Neuron (in vitro differentiated cells): ENCODE measurements around the gene DHRS13.
"Not testable (repeated sequence)": the region's sequence is repeated elsewhere in the genome, so short reads cannot be mapped to it uniquely, and the experiment has no call there.

Experiments
- H2AFZ ChIP-seq: one replicate; pipeline ENCODE4 v1.6.1; 2013; ENCODE audit warnings: low read depth, mild to moderate bottlenecking, inconsistent platforms, low read length, moderate library complexity
- H3K27me3 ChIP-seq: one replicate; pipeline ENCODE4 v1.6.1; 2013; ENCODE audit warnings: low read length; ENCODE audit not compliant: insufficient read depth
- H3K36me3 ChIP-seq: one replicate; pipeline ENCODE4 v1.6.1; 2013; ENCODE audit warnings: low read length; ENCODE audit not compliant: insufficient read depth
- H3K4me1 ChIP-seq: one replicate; pipeline ENCODE4 v1.6.1; 2013; ENCODE audit warnings: low read length; ENCODE audit not compliant: insufficient read depth
- H3K4me3 ChIP-seq: 2 replicates; pipeline ENCODE4 v1.5.1; 2013; ENCODE audit warnings: mild to moderate bottlenecking, low read length, moderate library complexity
- H3K9me3 ChIP-seq: one replicate; pipeline ENCODE4 v1.6.1; 2013; ENCODE audit warnings: low read length

The DHRS13 gene

DNA sequence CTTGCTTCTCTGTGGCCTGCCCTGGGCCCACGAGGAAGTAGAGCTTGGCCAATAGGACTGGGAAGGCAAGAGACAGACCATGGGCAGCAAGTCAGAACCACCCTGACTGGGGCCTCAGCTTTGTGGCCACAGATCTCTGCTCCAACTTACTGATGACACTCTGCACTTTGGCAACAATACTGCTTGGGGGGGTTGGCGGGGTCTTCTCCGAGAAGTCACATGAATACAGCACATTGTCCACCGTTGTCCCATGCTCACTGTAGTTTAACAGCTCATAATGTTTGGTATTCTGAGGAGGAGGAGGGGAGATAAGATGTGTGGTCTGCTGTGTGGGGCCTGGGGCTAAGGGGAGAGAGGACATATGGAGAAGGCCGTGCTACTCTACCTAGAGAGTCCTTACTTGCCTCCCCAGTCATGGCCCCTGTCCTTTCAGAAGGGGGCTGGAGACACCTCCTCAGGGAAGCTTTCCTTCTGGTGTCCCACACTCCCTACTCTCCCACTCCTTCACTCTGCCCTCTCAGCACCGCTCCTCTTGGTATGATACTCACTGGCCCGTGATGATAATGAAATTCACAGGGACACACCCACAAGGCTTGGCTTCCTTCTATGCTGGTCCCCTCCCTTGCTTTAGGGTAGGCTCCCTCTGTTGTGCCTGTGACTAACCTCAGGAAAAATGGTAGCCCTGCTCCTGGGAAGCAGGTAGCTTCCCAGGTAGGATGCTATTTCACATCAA, 4.0 kb upstream of the DHRS13 start:
- Histone ChIP-seq H3K9me3 (no peaks in the 10 kb centered on the region), H2AFZ (no peak overlapping the region), H3K4me1 (peaks cover under 1% of the 10 kb centered on the region), H3K27me3 (no peaks in the 10 kb centered on the region), H3K4me3 (no peak overlapping the region), H3K36me3 (peaks cover 61% of the 10 kb centered on the region)

DNA sequence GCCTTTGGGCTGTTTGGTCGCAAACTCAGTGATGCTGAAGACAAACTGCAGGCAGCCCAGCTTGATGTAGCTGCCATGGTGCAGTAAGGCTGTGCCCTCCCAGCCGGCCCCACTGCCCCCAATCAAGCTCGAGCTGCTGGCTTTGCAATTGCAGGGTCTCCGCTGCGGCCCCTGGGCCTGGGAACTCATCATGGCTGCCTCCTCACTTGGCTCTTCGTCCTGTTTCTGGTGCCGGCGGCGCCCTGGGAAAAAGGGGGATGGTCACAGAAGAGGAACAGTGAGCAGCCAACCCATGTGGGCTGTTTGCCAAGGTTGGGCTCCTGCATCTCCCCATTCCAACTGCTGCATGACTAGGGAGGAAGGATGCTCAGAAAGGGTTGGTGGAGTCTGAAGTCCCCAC, 3.4 kb upstream of the DHRS13 start:
- Histone ChIP-seq H3K4me3 (no peak overlapping the region), H3K36me3 (peaks cover 55% of the 10 kb centered on the region), H3K9me3 (no peaks in the 10 kb centered on the region), H2AFZ (no peak overlapping the region), H3K4me1 (peaks cover 6% of the 10 kb centered on the region), H3K27me3 (no peaks in the 10 kb centered on the region)

DNA sequence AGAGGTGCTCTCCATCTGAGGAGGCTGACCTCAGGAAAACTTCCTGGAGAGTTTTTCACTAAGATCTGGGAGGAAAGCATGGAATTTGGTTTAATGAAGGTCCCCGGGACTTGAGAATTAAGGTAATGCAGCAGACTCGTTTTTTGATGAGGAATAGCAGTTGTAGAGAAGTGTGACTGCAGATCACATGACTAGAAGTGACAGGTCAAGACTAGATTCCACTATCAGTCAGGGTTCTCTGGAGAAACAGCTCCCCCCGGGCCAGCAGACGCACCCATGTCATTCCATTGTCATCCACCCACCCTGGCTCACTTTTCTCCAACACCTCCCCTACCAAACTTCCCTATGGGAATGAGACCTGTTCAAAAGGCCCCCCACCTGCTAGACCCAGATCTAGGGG, 1.9 kb upstream of the DHRS13 start:
- H2AFZ ChIP-seq, result no peak overlapping the region
- H3K9me3 ChIP-seq, result no peaks in the 10 kb centered on the region
- peaks cover 8% of the 10 kb centered on the region for H3K4me1 ChIP-seq
- H3K27me3 ChIP-seq, result no peaks in the 10 kb centered on the region
- peaks cover 47% of the 10 kb centered on the region for H3K36me3 ChIP-seq
- H3K4me3 ChIP-seq, result no peak overlapping the region

DNA sequence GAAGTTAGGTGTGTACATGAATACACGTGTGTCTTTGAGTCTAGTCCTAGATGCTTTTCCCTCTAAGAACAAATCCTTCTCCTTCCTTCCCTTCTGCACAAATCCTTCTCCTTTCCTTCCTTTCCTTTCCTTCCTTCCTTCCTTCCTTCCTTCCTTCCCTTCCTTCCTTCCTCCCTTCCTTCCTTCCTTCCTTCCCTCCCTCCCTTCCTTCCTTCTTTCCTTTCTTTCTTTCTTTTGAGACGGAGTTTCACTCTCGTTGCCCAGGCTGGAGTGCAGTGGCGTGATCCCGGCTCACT, 615 bp upstream of the DHRS13 start:
- H3K9me3 ChIP-seq, H3K4me1 ChIP-seq, H3K4me3 ChIP-seq, H2AFZ ChIP-seq, H3K27me3 ChIP-seq: not testable (repeated sequence)
- peaks cover 35% of the 10 kb centered on the region for H3K36me3 ChIP-seq

DNA sequence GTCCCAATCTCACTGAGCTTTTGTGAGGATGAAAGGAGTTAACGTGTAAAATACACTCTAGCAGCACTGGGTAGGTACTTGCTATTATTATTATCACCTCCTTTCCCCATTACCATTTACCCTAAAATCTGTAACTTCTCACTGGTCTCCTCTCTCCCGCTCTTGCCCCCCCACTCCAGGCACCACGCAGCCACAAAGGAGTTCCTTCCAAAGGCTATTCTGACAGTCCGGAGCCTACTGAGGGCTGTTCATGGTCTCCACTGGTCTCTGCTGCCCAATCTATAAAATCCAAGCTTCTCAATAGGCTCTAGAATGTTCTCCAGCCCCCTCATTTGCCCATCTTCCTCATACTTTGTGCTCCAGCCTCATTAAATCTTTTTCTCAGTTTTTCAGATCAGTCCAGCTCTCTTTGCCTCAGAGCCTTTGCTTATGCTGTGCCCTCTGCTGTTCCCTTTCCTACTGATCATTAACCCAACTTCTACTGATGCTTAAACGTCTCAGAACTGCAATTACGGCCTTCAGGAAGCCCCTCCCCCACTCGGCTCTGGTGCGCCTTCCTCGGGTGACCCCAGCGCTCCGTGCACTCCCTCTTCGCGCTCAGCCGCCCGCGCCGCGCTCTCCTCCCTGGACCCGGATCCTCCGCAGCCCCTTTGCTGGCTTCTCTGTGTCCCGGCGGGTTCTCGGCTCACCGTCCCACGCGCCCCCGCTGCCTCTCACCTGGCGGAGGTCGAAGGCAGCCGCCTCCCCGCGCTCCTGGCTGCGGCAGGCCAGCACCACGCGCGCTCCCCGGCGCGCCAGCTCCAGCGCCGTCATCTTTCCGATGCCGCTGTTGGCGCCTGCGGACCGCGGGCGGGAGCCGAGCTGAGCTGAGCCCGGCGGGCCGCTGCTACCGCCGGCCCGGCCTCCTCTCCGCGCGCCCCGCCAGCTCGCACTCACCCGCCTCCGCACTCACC, 737 bp downstream of the DHRS13 start:
- no peaks in the 10 kb centered on the region for H3K9me3 ChIP-seq
- peak overlapping the region; percentile 85 for H2AFZ ChIP-seq
- H3K36me3 ChIP-seq, result peaks cover 22% of the 10 kb centered on the region
- no peaks in the 10 kb centered on the region for H3K27me3 ChIP-seq
- H3K4me3 ChIP-seq, result peak overlapping the region; percentile 55
- peaks cover 11% of the 10 kb centered on the region for H3K4me1 ChIP-seq

DNA sequence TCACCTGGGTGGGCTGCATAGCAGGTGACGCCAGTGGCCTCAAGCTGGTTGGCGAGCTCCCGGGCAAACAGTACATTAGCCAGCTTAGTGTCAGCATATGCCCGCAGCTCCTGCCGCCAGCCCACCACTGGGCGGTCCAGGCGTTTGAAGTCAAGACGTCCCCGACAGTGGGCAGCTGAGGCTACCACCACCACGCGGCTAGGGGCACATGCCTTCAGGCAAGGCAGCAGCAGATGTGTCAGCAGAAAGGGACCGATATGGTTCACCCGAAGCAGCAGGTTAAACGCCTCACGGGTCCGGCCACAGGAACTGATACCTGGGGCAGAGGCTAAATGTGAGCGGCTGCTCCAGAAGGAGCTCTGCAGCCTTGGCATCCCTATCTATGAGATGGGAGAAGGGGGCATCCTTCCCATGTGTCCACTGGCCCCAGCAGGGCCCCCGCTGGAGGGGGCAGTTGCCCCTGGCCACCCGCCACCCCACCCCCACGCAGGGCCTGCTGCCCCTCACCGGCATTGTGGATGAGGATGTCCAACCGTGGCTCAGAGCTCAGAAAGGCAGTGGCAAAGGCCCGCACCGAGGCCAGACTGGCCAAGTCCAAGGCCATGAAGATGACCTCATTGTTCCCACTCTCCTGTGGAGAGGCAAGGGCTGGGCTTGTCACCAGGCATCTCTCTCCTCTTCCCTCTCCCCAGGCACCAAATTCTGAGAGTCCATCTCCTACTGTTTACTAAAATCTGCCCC, 1.7 kb downstream of the DHRS13 start:
- Histone ChIP-seq H2AFZ (no peak overlapping the region), H3K4me3 (peak overlapping the region; percentile 55), H3K36me3 (peaks cover 12% of the 10 kb centered on the region), H3K4me1 (peaks cover 17% of the 10 kb centered on the region), H3K9me3 (no peaks in the 10 kb centered on the region), H3K27me3 (no peaks in the 10 kb centered on the region)

DNA sequence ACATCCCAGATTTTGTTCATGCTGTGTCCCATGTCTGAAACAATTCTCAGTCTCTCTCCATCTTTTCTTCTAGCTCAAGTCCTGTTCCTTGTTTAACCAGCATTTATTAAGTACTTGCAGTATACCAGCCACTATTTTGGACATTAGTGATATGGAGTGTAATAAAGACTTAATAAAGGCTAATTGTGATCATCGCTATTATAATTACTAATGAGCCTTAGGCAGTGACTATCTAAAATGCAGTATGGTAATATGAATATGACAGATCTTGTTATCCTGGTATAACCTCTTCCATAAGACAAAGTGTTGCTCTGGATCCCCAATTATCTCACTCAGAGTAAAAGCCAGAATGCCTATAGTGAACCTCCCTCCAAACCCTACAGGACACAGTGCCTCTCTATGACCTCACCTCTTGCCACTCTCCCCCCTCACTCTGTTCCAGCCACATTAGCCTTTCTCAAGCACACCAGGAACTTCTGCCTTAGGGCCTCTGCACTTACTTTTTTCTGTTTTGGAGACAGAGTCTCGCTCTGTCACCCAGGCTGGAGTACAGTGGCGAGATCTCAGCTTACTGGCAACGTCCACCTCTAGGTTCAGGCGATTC, 3.6 kb downstream of the DHRS13 start:
- Histone ChIP-seq H3K9me3 (no peaks in the 10 kb centered on the region), H2AFZ (no peak overlapping the region), H3K4me3 (no peak overlapping the region), H3K27me3 (no peaks in the 10 kb centered on the region), H3K36me3 (peaks cover 7% of the 10 kb centered on the region), H3K4me1 (peaks cover 23% of the 10 kb centered on the region)

DNA sequence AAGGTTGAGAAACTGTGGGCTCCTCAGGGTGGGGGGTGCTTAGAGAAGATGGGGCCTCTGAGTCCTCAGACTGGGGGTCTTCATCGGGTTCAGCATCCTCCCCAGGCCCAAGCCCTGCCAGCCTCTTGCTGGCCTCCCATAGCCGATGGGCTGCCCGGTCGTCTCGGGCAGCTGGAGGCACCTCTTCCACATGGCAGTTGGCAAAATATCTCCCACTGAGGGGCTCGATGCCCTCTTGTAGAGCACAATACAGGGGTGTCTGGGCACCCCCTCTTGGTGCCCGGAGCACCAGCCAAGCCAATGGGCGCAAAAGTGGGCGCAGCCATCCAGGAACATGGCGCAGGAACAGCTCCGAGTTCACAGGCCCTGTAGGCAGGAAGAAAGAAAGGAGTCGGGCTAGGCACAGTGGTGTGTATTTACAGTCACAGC, 4.3 kb downstream of the DHRS13 start:
- peaks cover 23% of the 10 kb centered on the region for H3K4me1 ChIP-seq
- no peak overlapping the region for H3K4me3 ChIP-seq
- no peaks in the 10 kb centered on the region for H3K27me3 ChIP-seq
- no peak overlapping the region for H2AFZ ChIP-seq
- peaks cover 7% of the 10 kb centered on the region for H3K36me3 ChIP-seq
- no peaks in the 10 kb centered on the region for H3K9me3 ChIP-seq

DNA sequence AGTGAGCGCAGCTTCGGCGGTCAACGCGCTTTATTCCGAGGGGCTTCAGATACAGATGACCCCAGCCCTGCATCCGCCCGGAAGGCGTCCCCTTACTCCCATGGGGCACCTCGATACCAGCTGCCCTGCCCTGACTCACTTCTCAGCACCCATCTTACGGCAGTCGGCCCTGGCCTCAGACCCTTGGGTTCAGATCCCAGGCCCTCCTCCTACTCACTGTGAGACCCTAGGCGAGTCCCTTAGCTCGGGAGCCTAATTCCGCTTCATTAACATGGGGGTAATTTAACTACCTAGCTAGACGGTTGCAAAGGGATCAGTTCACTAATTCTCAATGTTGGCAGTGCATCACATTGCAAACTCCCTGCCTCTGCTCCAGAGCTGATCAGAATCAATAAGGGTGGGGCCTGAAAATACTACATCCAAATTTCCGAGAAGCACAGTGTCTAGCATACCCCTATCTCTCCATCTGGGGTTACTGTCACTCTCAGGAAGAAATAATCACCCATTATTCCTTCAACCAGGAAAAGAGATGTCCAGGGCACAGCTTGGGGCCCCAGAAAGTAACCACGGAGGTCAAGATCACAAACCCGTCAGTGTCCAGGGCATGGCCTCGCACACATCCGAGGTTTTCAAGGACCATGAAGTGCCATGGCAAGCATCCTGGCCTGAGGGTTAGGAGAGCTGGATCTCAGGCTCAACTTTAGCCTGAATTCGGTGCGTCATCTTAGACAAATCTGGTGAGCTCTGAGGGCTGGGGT, 4.9 kb downstream of the DHRS13 start:
- Histone ChIP-seq H3K4me3 (peak overlapping the region; percentile 95), H3K36me3 (peaks cover 7% of the 10 kb centered on the region), H3K4me1 (peaks cover 23% of the 10 kb centered on the region), H2AFZ (peak overlapping the region; percentile 42), H3K9me3 (no peaks in the 10 kb centered on the region), H3K27me3 (no peaks in the 10 kb centered on the region)

DNA sequence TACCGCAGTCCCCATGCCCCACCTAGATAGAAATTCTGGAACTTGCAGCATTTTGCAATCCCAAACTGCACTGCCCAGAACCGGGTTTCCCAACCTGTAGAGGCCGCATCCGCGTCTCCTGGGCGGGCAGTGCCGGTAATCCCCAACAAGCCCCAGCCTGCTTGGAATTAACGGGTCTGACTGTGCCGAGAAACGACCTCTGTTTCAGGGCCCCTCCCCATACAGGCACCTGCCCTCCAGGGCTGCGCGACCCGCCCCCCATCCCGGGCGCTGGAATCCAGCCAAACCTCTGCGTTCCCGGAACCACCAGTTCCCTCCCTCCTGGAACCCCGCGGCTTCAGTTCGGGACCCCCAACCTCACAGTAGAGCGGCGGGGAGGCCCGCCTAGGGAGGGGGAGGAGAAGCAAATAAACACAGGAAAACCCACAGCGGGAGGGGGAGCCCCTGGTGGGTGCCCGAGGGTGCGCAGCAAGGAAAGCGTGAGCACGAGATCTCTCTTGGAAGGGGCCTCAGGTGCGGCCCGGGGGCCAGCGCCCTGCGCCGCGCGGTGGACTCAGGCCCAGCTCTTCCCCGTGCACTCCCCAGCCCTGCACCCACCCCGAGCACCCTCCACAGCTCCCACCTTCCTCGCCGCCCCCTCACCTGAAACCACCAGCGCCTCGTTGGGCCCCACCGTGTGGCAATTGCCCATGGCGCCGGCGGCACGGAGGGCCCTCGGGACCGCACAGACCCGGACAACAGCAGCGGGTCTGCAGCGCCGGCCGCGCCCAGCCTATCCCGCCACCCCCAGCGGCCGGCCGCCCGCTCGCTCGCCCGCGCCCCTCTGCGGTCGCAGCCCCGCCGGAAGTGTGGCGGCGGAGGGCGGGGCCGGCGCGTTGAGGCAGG, 5.8 kb downstream of the DHRS13 start, which contains the start of gene FLOT2:
TSS of gene FLOT2 (minus strand) at position 850 of the 885 bp plus-strand sequence. CDS start at position 691, 159 bp downstream.
- no peaks in the 10 kb centered on the region for H3K9me3 ChIP-seq
- H2AFZ ChIP-seq, result peak within 1 kb of the TSS; percentile 42
- H3K36me3 ChIP-seq, result peaks cover 9% of the 10 kb centered on the region
- H3K4me1 ChIP-seq, result peaks cover 23% of the 10 kb centered on the region
- H3K27me3 ChIP-seq, result no peaks in the 10 kb centered on the region
- peak within 1 kb of the TSS; percentile 95 for H3K4me3 ChIP-seq

DNA sequence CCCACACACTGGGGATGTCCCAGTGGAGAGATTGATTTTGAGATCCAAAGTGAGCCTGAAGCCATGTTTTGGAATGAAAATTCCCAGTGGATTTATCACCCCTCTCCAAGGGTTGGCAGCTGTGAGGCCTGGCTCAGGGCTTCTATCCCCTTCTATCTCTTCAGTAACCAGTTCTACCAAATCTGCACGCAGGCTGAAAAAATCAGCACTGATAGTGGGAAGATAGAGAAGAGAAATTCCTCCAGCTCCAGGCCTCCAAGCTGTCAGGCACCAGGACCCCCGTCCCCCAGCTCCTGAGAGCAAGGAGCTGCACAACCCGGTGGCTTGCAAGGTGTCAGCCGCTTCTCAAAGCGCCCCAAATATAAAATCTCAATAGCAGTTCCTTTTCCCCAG, 6.4 kb downstream of the DHRS13 start:
- H3K9me3 ChIP-seq, result no peaks in the 10 kb centered on the region
- H2AFZ ChIP-seq, result no peak overlapping the region
- peak overlapping the region; percentile 95 for H3K4me3 ChIP-seq
- peaks cover 25% of the 10 kb centered on the region for H3K4me1 ChIP-seq
- peaks cover 9% of the 10 kb centered on the region for H3K36me3 ChIP-seq
- H3K27me3 ChIP-seq, result no peaks in the 10 kb centered on the region
